ENCODE results near the gene FREM2.

FREM2 gene

DNA sequence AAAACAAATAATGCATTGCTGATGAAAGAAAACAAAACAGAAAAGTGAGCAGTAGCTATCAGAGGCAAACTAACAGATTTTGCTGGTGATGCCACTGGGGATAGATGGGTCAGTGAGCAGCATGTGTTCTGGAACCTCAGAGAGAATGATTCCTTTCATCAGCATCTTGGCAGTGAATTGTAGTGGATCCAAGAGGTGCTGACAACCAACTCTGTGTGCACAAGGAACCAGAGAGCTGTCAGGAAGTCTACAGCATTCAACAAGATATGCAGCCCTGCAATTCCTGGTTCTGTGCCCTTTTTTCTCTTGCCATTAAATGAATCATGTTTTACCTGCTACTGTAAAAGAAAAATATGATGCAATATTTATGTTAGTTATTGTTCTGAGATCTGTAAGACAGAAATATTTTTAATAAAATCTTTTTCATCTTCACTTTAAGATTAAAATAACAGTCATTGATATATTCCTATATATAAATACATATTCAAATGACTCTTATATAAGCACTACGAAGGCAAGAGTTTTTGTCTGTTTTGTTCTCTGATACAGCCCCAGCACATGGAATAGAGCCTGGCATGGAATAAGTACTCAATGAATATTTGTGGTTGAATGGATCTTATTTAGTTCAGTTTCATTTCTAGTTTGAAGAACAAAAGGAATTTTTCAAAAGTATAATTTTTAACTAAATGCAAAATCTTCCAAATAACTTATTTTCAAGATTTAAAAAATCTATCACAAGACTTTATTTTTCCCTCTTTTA, 80.8 kb downstream of the FREM2 start:
- no peak overlapping the region for H3K27ac Mint-ChIP-seq
- H3K4me1 Mint-ChIP-seq, result no peaks in the 10 kb centered on the region
- no peaks in the 10 kb centered on the region for H3K36me3 Mint-ChIP-seq
- no peak for ATAC-seq
- peaks cover under 1% of the 10 kb centered on the region for H3K27me3 Mint-ChIP-seq
- H3K4me3 Mint-ChIP-seq, result no peak overlapping the region
- no peaks in the 10 kb centered on the region for H3K9me3 Mint-ChIP-seq

- Mint-ChIP-seq H3K27me3 (peaks cover 11% of the 10 kb centered on the region), H3K4me1 (no peaks in the 10 kb centered on the region), H3K36me3 (no peaks in the 10 kb centered on the region), H3K27ac (no peak overlapping the region), H3K4me3 (no peak overlapping the region), H3K9me3 (no peaks in the 10 kb centered on the region)
- no peak for ATAC-seq
These were observed 82.6 kb downstream of the FREM2 start for GRCh38 chr13:38769526-38769925.

- Mint-ChIP-seq H3K27ac (no peak overlapping the region), H3K4me3 (no peak overlapping the region), H3K27me3 (peaks cover 11% of the 10 kb centered on the region), H3K9me3 (peaks cover 3% of the 10 kb centered on the region), H3K4me1 (no peaks in the 10 kb centered on the region), H3K36me3 (no peaks in the 10 kb centered on the region)
- ATAC-seq, result no peak
These were observed 88.2 kb downstream of the FREM2 start for GRCh38 chr13:38775085-38775484.

DNA sequence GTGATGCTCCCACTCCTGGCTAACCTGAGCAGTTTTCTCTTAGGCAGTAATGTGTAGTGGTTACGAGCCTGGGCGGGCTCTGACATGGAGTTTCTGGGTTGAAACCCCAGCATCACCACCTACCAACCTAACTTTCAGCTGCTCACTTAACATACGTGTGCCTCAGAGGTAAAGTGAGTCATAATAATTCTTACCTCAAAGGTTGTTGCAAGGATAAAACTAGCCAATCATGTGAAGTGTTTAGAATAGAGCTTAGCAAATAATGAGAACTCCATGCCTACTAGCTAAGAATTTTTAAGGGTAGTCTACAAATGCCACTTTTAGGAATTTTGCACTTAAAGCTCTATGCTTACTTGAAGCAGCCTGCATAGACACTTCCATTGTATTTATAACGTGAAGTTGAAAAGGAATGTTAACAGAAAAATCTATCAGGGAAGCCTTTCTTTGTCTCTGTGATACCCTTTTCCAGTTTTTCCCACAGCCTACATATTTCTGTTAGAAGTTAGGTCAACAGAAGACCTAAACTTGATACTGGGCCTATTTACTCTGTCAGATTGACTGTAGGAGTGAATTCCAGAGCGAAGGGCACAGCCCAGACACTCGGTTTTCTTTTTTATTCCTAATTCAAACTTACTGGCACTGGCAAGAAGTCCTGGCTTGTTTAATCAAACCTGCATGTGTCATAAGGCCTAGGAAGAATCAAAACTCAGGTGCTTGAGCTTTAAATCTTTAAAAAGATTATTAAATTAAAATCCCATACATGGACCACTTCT, 90.7 kb downstream of the FREM2 start:
- ATAC-seq, result no peak
- Mint-ChIP-seq H3K27me3 (peaks cover 11% of the 10 kb centered on the region), H3K4me3 (no peak overlapping the region), H3K9me3 (peaks cover 3% of the 10 kb centered on the region), H3K27ac (no peak overlapping the region), H3K4me1 (no peaks in the 10 kb centered on the region), H3K36me3 (no peaks in the 10 kb centered on the region)

- no peaks in the 10 kb centered on the region for H3K27me3 Mint-ChIP-seq
These were observed 94.7 kb downstream of the FREM2 start for GRCh38 chr13:38781539-38781938.

GRCh38 chr13:38784036-38784880, 97.4 kb downstream of the FREM2 start:
- H3K27ac Mint-ChIP-seq, result no peak overlapping the region
- H3K4me3 Mint-ChIP-seq, result no peak overlapping the region
- ATAC-seq, result no peak
- no peaks in the 10 kb centered on the region for H3K36me3 Mint-ChIP-seq
- no peaks in the 10 kb centered on the region for H3K4me1 Mint-ChIP-seq
- no peaks in the 10 kb centered on the region for H3K9me3 Mint-ChIP-seq
- H3K27me3 Mint-ChIP-seq, result no peaks in the 10 kb centered on the region

More at GRCh38 chr13:38781539-38781938, 94.7 kb downstream of the FREM2 start:
- Mint-ChIP-seq H3K9me3 (peaks cover 3% of the 10 kb centered on the region), H3K4me1 (no peaks in the 10 kb centered on the region), H3K27ac (no peak overlapping the region), H3K36me3 (no peaks in the 10 kb centered on the region), H3K4me3 (no peak overlapping the region)
- ATAC-seq, result no peak

- no peaks in the 10 kb centered on the region for H3K9me3 Mint-ChIP-seq
- no peak for ATAC-seq
- H3K27me3 Mint-ChIP-seq, result no peaks in the 10 kb centered on the region
- H3K27ac Mint-ChIP-seq, result no peak overlapping the region
- H3K4me3 Mint-ChIP-seq, result no peak overlapping the region
- H3K36me3 Mint-ChIP-seq, result no peaks in the 10 kb centered on the region
- H3K4me1 Mint-ChIP-seq, result no peaks in the 10 kb centered on the region
These were observed 98.2 kb downstream of the FREM2 start for GRCh38 chr13:38785042-38785441.

- no peaks in the 10 kb centered on the region for H3K4me1 Mint-ChIP-seq
- H3K27me3 Mint-ChIP-seq, result no peaks in the 10 kb centered on the region
- no peak for ATAC-seq
- no peak overlapping the region for H3K4me3 Mint-ChIP-seq
- H3K9me3 Mint-ChIP-seq, result no peaks in the 10 kb centered on the region
- H3K36me3 Mint-ChIP-seq, result no peaks in the 10 kb centered on the region
- H3K27ac Mint-ChIP-seq, result no peak overlapping the region
These were observed 98.6 kb downstream of the FREM2 start for GRCh38 chr13:38785490-38785889.

DNA sequence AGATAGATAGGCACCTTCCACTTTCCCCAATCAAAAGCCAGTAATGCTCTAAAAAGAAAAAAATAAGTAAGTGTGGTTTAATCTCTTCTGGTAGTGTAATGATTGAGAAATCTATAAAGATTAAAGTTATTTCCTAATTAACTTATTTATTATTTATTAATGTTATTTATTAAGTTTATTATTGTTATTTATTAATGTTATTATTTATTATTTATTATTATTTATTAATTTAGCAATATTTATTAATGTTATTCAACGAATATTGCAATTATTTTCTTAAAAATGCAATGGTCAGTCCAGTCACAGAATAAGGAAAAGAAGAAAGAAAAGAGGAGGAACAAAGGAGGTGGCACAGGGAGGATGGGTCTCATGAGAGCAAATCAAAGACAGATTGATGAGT, 100.7 kb downstream of the FREM2 start:
- no peak for ATAC-seq
- H3K36me3 Mint-ChIP-seq, result no peaks in the 10 kb centered on the region
- no peaks in the 10 kb centered on the region for H3K9me3 Mint-ChIP-seq
- H3K27ac Mint-ChIP-seq, result no peak overlapping the region
- H3K4me1 Mint-ChIP-seq, result no peaks in the 10 kb centered on the region
- H3K4me3 Mint-ChIP-seq, result no peak overlapping the region
- H3K27me3 Mint-ChIP-seq, result no peaks in the 10 kb centered on the region

- Mint-ChIP-seq H3K9me3 (no peaks in the 10 kb centered on the region), H3K27ac (no peak overlapping the region), H3K4me3 (no peak overlapping the region), H3K4me1 (no peaks in the 10 kb centered on the region), H3K27me3 (no peaks in the 10 kb centered on the region), H3K36me3 (no peaks in the 10 kb centered on the region)
- ATAC-seq, result no peak
These were observed 110.0 kb downstream of the FREM2 start for GRCh38 chr13:38796890-38797289.

DNA sequence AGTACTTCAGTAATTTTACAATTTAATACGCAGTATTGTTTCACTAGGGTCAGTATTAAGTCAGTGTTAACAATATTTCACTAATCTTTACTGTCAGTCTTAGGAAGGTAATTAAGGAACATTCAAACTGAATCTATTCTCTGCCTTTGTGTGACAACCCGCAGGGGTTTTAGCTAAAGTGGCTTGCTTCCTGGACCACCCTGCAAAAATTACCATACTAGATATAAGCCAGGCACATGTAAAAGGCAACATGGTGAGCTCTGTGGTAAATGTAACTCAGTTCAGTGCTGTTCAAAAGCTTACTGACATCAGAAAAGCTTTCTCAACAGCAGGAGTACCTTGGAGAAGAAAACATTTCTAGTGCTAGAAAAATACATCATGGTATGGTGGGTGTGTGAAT, 116.7 kb downstream of the FREM2 start:
- no peaks in the 10 kb centered on the region for H3K9me3 Mint-ChIP-seq
- ATAC-seq, result no peak
- no peaks in the 10 kb centered on the region for H3K27me3 Mint-ChIP-seq
- H3K4me3 Mint-ChIP-seq, result no peak overlapping the region
- H3K27ac Mint-ChIP-seq, result no peak overlapping the region
- H3K4me1 Mint-ChIP-seq, result no peaks in the 10 kb centered on the region
- H3K36me3 Mint-ChIP-seq, result no peaks in the 10 kb centered on the region

- Mint-ChIP-seq H3K36me3 (no peaks in the 10 kb centered on the region), H3K4me3 (no peak overlapping the region), H3K27ac (no peak overlapping the region), H3K9me3 (no peaks in the 10 kb centered on the region), H3K4me1 (no peaks in the 10 kb centered on the region), H3K27me3 (no peaks in the 10 kb centered on the region)
- no peak for ATAC-seq
These were observed 117.2 kb downstream of the FREM2 start for GRCh38 chr13:38804061-38804460.

GRCh38 chr13:38804536-38804935, 117.7 kb downstream of the FREM2 start:
- Mint-ChIP-seq H3K27me3 (no peaks in the 10 kb centered on the region), H3K36me3 (no peaks in the 10 kb centered on the region), H3K27ac (no peak overlapping the region), H3K4me1 (no peaks in the 10 kb centered on the region), H3K4me3 (no peak overlapping the region), H3K9me3 (no peaks in the 10 kb centered on the region)
- no peak for ATAC-seq

- Mint-ChIP-seq H3K27me3 (peaks cover 8% of the 10 kb centered on the region), H3K9me3 (peaks cover 9% of the 10 kb centered on the region), H3K4me1 (no peaks in the 10 kb centered on the region), H3K27ac (no peak overlapping the region), H3K36me3 (no peaks in the 10 kb centered on the region), H3K4me3 (no peak overlapping the region)
- no peak for ATAC-seq
These were observed 127.5 kb downstream of the FREM2 start for GRCh38 chr13:38814331-38814730.

DNA sequence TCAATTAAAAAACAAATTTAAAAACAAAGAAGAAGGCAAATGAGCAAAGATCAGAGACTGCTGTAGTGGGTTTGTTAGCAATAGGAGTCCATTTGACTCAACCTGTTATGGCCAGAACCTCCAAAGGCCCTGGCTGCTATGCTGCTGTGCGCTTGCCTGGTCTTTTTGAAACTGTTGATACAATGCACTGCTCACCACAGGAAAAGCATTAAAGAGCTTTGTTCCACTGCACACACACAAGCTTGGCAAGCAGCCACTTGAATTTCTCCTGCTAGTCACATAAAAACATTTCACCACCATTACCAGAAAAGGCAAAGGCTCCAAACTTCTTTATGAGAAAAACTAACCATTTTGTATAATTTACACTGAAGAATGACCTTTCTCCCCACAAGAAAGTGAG, 132.2 kb downstream of the FREM2 start:
- no peak overlapping the region for H3K27ac Mint-ChIP-seq
- no peaks in the 10 kb centered on the region for H3K36me3 Mint-ChIP-seq
- no peak for ATAC-seq
- no peaks in the 10 kb centered on the region for H3K9me3 Mint-ChIP-seq
- no peak overlapping the region for H3K4me3 Mint-ChIP-seq
- peaks cover 8% of the 10 kb centered on the region for H3K27me3 Mint-ChIP-seq
- H3K4me1 Mint-ChIP-seq, result no peaks in the 10 kb centered on the region

All from stimulated activated memory B cell treated with anti-CD40 and anti-IgM and Interleukin-4, amounts not matched to agents 10 μg/mL and 1 μg/mL and 100 μg/mL, for 72 hours (primary cell).